Stimulated activated CD8-positive, alpha-beta memory T cell treated with anti-CD3 and anti-CD28 coated beads, Interleukin-12 subunit alpha, Interleukin-12 subunit beta, amount 100 ng/mL, for 1 hour (primary cell): ENCODE data around the gene SRSF3.
A peak's percentile ranks its signal among the peaks of the same experiment; 100 is the strongest.
"Not testable (repeated sequence)": the region's sequence is repeated elsewhere in the genome, so short reads cannot be mapped to it uniquely, and the experiment has no call there.

Experiments
- DNase-seq: peaks from one replicate; pipeline ENCODE4 v3.0.0-alpha.2; 2020; ENCODE audit warnings: low read depth

SRSF3 gene

GRCh38 chr6:36594029-36594815, at the start of gene SRSF3:
TSS of gene SRSF3 (plus strand) at chr6:36594362. CDS start at chr6:36596763, 2,401 bp downstream.
- peak; percentile 91 for DNase-seq

GRCh38 chr6:36545767-36546307, 48.3 kb upstream of the SRSF3 start:
- DNase-seq = no peak

DNA sequence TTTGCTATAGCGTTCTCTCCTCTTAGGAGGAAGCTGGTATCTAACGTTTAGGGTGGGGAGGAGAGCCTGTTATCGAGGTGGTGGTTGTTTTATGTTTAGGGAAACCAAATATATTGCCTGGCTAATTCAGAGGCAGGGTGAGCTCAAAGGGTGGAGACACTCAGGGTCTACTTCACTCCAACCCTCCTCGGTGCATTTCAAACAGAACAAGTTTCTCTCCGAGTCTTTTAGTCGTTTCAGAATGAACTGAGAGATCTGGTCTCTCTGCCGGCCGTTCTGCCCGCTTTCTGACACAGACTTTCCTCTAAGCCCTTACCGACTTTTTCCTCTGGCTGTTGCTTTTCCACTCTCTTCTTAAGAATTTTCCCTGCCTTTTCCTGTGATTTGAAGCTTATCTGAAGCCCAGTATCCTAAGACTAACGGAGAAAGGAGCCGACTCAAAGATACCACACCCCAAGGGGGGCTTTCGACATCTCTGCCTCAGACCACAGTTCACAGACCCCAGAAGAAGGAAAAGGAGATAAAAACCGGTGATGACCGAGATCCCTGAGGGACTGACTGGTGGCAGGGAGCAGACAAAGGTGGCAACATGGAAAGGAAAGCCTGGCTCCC, 47.7 kb upstream of the SRSF3 start:
- peak; percentile 15 for DNase-seq

DNA sequence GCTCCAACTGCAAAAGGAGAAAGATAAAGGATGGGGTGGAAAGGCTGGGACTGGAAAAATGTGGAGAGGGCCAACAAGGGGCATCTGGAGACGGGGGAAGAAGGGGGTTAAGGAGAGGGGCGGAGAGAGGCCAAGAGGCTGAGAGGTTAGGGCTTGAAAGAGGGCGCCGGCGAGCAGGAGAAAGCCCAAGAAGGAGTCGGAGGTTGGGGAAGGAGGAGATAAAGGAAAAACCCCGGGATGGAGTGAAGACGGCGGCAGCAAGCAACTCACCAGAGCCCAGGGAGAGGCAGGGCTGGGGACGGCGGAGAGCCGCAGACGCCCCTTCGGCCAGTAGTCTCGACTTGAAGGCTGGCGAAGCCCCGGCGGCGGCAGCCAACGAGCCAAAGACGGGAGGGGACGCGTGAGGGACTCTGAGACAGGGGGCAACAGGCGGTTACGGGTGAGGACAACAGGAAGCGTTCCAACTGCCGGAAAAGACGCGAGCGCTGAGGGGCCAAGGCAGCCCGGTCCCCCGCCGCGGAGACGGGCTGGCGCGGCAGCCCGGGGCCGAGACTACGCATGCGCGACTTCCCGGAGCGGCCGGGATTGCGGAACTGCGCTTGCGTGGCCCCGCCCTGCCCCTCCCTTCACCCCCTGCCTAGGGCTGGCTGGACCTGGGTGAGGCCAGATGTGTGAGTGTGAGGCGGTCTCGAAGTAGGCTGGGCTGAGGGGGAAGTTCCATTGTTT, 47.1 kb upstream of the SRSF3 start, which contains the start of gene STK38:
Gene STK38 (minus strand): TSS at position 560 of the 726 bp plus-strand sequence. CDS start 7,277 bp downstream, outside the sequence.
- peak; percentile 91 for DNase-seq

GRCh38 chr6:36547646-36548400, 46.3 kb upstream of the SRSF3 start:
- DNase-seq = no peak

DNA sequence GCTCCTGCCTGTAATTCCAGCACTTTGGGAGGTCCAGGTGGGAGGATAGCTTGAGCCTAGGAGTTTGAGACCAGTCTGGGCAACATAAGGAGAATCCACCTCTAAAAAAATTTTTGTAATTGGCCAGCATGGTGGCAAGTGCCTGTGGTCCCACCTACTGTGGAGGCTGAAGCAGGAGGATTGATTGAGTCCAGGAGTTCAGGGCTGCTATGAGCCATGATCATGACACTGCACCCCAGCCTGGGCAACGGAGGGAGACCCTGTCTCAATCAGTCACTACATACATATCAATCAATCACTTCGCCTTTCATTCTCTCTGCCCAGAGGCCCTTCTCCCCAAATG, 45.8 kb upstream of the SRSF3 start:
- no peak for DNase-seq

GRCh38 chr6:36550473-36551000, 43.6 kb upstream of the SRSF3 start:
- DNase-seq = no peak

- no peak for DNase-seq
These were observed 38.4 kb upstream of the SRSF3 start for GRCh38 chr6:36555750-36556252.

DNA sequence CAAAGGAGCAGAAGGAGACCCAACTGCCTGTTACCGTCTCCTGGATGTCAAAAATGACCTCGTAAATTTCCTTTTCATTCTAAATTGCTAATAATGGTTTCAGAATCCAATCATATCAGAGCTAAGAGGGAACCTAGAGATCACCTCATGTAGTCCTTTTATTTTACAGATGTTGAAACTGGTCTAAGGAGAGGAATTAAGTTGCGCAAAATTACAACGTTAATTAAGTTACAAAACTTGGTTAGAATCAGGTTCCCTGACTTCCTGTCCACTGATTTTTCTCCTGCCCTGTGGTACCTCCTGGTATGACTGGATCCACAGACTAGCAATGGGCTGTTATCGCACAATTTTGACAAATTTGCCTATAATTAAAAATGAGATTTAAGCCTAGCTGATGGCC, 37.9 kb upstream of the SRSF3 start:
- DNase-seq = no peak

DNA sequence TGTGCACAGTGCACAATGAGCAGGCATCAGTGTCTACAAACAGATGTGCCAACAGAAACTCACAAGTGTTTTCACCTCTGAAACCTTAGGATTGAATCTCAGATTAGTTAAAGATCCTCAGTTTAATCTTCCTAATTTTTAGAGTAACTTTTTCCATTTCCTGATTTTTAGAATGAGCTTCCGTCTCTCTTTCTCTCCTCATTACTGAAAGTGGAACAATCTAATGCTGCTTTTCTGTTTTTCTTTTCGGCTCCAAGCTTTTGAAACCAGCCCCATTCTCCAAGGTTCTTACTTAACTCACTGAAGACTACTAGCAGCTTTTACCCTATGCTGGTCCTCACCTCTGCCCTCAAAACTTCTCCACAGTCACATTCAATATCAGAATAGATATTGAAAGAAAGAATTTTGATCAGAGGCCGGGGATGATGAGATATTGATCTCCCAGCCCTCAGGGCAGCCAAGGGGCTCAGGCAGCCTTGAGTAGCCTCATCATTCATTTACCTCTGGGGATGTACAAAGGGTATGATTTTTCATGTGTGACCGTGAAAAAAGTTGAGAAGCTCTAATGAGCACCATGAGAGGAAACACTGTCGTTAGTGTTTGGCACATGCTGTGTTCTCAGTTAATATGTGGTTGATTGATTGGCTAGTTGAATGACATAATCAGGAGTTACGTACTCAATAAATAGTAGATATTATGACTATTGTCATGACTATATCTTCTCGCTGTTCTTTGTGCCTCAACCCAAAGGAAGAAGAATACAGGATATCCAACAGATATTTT, 35.0 kb upstream of the SRSF3 start:
- DNase-seq = no peak

DNA sequence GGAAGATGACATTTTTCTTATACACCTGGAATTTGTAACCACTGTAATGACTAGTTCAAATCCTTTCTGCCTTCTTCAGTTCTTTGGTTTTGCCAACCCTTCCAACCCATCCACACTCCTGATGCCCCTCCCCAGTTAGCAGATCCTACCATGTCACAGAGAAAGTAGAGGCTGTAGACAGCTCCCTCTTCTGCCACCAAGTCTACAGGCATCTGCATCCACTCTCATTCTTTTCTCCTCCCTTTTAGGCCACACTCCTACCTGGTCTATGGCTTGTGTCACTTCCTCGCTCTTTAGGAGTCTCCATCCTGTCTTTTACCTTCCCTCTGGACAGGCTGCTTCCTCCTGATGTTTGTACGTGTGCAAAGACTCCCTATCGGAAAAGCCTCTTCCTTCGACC, 33.3 kb upstream of the SRSF3 start:
- DNase-seq = no peak

DNA sequence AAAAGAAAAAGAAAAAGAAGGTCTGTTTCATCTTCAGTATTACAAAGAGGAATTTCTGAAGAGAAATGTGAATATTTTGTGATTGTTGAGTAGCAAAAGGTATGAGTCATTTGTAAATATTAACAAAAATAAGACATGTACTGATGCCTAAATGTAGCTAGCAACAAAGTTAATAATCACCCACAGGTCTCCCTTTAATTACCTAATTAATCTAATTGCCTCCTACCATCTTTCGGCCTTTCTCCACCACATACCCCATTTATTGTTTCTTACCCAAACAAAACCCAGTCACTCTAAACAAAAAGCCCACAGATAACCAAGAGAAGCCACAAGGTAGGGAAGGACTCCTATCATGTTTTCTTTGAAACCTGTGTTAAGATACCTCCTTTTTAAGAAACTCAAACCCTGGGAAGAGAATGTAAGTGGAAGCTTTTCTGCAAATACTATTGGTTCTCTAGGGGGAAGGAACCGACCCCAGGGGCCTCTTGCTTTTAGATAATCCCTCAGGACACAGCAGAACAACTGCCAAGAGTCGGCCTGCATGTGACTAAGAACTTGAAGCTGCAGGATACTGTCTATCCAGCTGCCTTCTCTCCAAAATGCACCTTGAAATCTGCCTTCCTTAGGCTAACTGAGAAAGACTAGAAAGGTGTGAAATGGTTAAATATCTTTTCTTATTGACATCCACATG, 30.8 kb upstream of the SRSF3 start:
- no peak for DNase-seq

DNA sequence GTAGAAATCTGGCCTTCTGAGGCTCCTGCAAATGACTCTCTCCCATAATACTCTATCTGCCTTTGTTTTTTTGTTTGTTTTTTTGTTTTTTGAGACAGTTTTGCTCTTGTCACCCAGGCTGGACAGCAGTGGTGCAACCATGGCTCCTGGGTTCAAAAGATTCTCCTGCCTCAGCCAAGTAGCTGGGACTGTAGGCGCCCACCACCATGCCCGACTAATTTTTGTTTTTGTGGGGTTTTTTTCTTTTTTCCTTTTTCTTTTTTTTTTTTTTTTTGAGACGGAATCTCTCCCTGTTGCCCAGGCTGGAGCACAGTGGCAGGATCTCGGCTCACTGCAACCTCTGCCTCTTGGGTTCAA, 30.3 kb upstream of the SRSF3 start:
- no peak for DNase-seq

DNA sequence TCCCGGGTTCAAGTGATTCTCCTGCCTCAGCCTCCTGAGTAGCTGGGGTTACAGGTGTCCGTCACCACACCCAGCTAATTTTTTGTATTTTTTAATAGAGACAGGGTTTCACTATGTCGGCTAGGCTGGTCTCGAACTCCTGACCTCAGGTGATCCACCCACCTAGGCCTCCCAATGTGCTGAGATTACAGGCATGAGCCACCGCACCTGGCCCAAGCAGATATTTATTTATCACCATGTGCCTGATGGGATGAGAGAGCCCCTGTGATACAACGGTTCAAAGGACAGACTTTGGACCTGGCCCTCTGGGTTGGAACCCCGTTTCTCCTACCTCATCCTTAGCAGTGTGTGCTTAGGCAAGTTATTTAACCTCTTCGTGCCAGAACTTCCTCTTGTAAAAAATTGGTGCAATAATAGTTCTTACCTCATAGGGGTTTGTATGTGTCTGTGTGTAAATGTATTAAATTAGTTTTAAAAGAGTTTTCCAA, 27.7 kb upstream of the SRSF3 start:
- no peak for DNase-seq

DNA sequence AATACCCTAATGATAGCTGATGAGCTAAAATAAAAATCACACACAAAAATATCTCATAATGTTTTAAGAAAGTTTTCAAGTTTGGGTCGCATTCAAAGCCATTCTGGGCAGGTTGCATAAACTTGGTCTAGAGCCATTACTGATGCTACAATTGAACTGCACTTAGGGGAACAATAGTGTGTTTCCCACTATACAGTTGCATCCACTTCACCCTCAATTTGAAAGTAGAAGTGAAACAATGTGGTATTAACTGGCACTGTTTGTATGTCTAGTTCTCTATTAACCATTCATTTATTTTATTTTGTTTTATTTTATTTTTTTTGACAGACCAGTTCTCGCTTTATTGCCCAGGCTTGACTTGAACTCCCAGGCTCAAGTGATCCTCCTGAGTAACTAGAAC, 23.9 kb upstream of the SRSF3 start:
- DNase-seq = no peak

- DNase-seq = no peak
These were observed 22.8 kb upstream of the SRSF3 start for GRCh38 chr6:36571122-36572043.

GRCh38 chr6:36572353-36573311, 21.5 kb upstream of the SRSF3 start:
- not testable (repeated sequence) for DNase-seq

- no peak for DNase-seq
These were observed 19.5 kb upstream of the SRSF3 start for GRCh38 chr6:36574679-36575078.
